IMR-90 (cell line): ENCODE measurements around the gene MARS1. TPM values are rescaled to one million over a fixed set of nuclear protein-coding genes. Genes with fewer than 3 reads are reported as not detected.
A peak's percentile ranks its signal among the peaks of the same experiment; 100 is the strongest.

Experiments
- ATAC-seq: fragments of 200-7000 bp; cut with Tn5 transposase; 2 replicates; pipeline ENCODE4 v1.9.1; 2020; ENCODE audit warnings: low read depth, mild to moderate bottlenecking, moderate library complexity
- BruUV-seq: library from RNA; stranded (reverse); fragments of 400-500 nt; replicated peaks from 2 replicates; lab custom pipeline; 2021; lab: Mats Ljungman, UMichigan
- CTCF ChIA-PET: fragments of 300-600 bp; formaldehyde crosslinking; extraction: SDS; loops from one replicate; lab custom pipeline; 2021; ENCODE audit warnings: antibody characterized with exemption; lab: Yijun Ruan, JAX
- POLR2A ChIA-PET: fragments of 300-600 bp; sonication (Branson Sonifier 250); formaldehyde crosslinking; loops from one replicate; lab custom pipeline; 2022; ENCODE audit warnings: antibody characterized with exemption; ENCODE audit not compliant: unreplicated experiment; lab: Charles Lee
- DNase-seq: peaks from one replicate; pipeline ENCODE4 v3.0.0; 2013
- H2AFZ ChIP-seq: replicated peaks from 2 replicates; pipeline ENCODE3; 2013; ENCODE audit warnings: low read length, mild to moderate bottlenecking; ENCODE audit not compliant: poor library complexity
- H2AK5ac ChIP-seq: 2 replicates; pipeline ENCODE4 v1.6.1; 2013; ENCODE audit warnings: low read depth, low read length, inconsistent platforms
- H2AK9ac ChIP-seq: replicated peaks from 2 replicates; pipeline ENCODE3; 2013; ENCODE audit warnings: mild to moderate bottlenecking, low read depth, low read length, moderate library complexity; ENCODE audit not compliant: poor library complexity
- H2BK120ac ChIP-seq: 2 replicates; pipeline ENCODE4 v1.6.1; 2013; ENCODE audit warnings: low read depth, low read length, inconsistent platforms
- H2BK15ac ChIP-seq: 3 replicates; pipeline ENCODE4 v1.6.1; 2013; ENCODE audit warnings: low read depth, low read length, inconsistent platforms
- H2BK20ac ChIP-seq: 2 replicates; pipeline ENCODE4 v1.6.1; 2013; ENCODE audit warnings: low read depth, mild to moderate bottlenecking, inconsistent platforms, low read length, moderate library complexity
- H2BK5ac ChIP-seq: 2 replicates; pipeline ENCODE4 v1.6.1; 2013; ENCODE audit warnings: mild to moderate bottlenecking, low read depth, low read length, inconsistent platforms; ENCODE audit not compliant: poor library complexity, severe bottlenecking
- H3K14ac ChIP-seq: replicated peaks from 2 replicates; pipeline ENCODE4 v1.6.1; 2013; ENCODE audit warnings: low read depth, low read length, inconsistent platforms
- H3K18ac ChIP-seq: 2 replicates; pipeline ENCODE4 v1.6.1; 2013; ENCODE audit warnings: low read depth, low read length, control low read depth
- H3K23ac ChIP-seq: 2 replicates; pipeline ENCODE4 v1.6.1; 2013; ENCODE audit warnings: low read depth, low read length, inconsistent platforms
- H3K27ac ChIP-seq: 2 replicates; pipeline ENCODE4 v1.5.1; 2013; ENCODE audit warnings: mild to moderate bottlenecking, control low read depth, low read length; ENCODE audit not compliant: insufficient read depth
- H3K27me3 ChIP-seq: 2 replicates; pipeline ENCODE4 v1.6.1; 2013; ENCODE audit warnings: low read length; ENCODE audit not compliant: control insufficient read depth, insufficient read depth
- H3K36me3 ChIP-seq: 2 replicates; pipeline ENCODE4 v1.6.1; 2013; ENCODE audit warnings: low read length, mixed read lengths; ENCODE audit not compliant: control insufficient read depth, insufficient read depth
- H3K4ac ChIP-seq: 2 replicates; pipeline ENCODE4 v1.6.1; 2013; ENCODE audit warnings: low read depth, low read length, inconsistent platforms
- H3K4me1 ChIP-seq: 2 replicates; pipeline ENCODE4 v1.6.1; 2013; ENCODE audit warnings: low read length, mixed read lengths; ENCODE audit not compliant: control insufficient read depth, insufficient read depth
- H3K4me2 ChIP-seq: 2 replicates; pipeline ENCODE4 v1.6.1; 2013; ENCODE audit warnings: low read depth, mild to moderate bottlenecking, control low read depth, low read length, moderate library complexity
- H3K4me3 ChIP-seq: 2 replicates; pipeline ENCODE4 v1.5.1; 2013; ENCODE audit warnings: low read depth, mild to moderate bottlenecking, control low read depth, low read length, moderate library complexity; ENCODE audit not compliant: insufficient read depth
- H3K56ac ChIP-seq: 2 replicates; pipeline ENCODE4 v1.6.1; 2013; ENCODE audit warnings: low read length, inconsistent platforms; ENCODE audit not compliant: insufficient read depth; ENCODE audit errors: extremely low read depth
- H3K79me1 ChIP-seq, 2 experiments: 2 replicates each; pipeline ENCODE4 v1.6.1; 2013; ENCODE audit warnings: low read length in 2 of 2, inconsistent platforms in 1 of 2, low read depth in 1 of 2
- H3K9ac ChIP-seq: 2 replicates; pipeline ENCODE4 v1.6.1; 2013; ENCODE audit warnings: low read depth, low read length, control low read depth
- H3K9me1 ChIP-seq: 2 replicates; pipeline ENCODE4 v1.6.1; 2013; ENCODE audit warnings: low read length, inconsistent platforms; ENCODE audit not compliant: insufficient read depth
- H3K9me3 ChIP-seq: 2 replicates; pipeline ENCODE4 v1.6.1; 2013; ENCODE audit warnings: low read length; ENCODE audit not compliant: control insufficient read depth, insufficient read depth
- H4K20me1 ChIP-seq: 2 replicates; pipeline ENCODE4 v1.6.1; 2013; ENCODE audit warnings: low read length, inconsistent platforms; ENCODE audit not compliant: insufficient read depth
- H4K5ac ChIP-seq: 2 replicates; pipeline ENCODE4 v1.6.1; 2013; ENCODE audit warnings: mild to moderate bottlenecking, low read depth, low read length, control low read depth
- H4K8ac ChIP-seq, 2 experiments: 2 replicates each; pipeline ENCODE4 v1.6.1; 2013; ENCODE audit warnings: low read depth in 2 of 2, low read length in 2 of 2, control low read depth in 1 of 2, inconsistent platforms in 1 of 2
- H4K91ac ChIP-seq: 2 replicates; pipeline ENCODE4 v1.6.1; 2013; ENCODE audit warnings: low read depth, low read length, inconsistent platforms; ENCODE audit not compliant: insufficient read depth
- BHLHE40 ChIP-seq: fragments of 150-350 bp; IDR thresholded peaks from 2 replicates; pipeline ENCODE4 v1.6.1; 2016; ENCODE audit warnings: mild to moderate bottlenecking, low read depth, low read length
- CEBPB ChIP-seq: IDR thresholded peaks from 2 replicates; pipeline ENCODE4 v1.6.1; 2012; ENCODE audit warnings: low read depth, low read length, improper control_type of control experiment
- CTCF ChIP-seq: conservative IDR thresholded peaks from 2 replicates; pipeline ENCODE4 v1.5.1; 2012; ENCODE audit warnings: mild to moderate bottlenecking, low read depth, low read length, improper control_type of control experiment
- ELK1 ChIP-seq: fragments of 150-350 bp; IDR thresholded peaks from 2 replicates; pipeline ENCODE4 v1.6.1; 2016; ENCODE audit warnings: low read depth, mild to moderate bottlenecking, low read length, moderate library complexity, borderline replicate concordance
- FOS ChIP-seq: fragments of 150-350 bp; IDR thresholded peaks from 2 replicates; pipeline ENCODE4 v1.6.1; 2016; ENCODE audit warnings: low read depth, low read length
- MAFK ChIP-seq: IDR thresholded peaks from 2 replicates; pipeline ENCODE4 v1.6.1; 2012; ENCODE audit warnings: low read depth, low read length, improper control_type of control experiment
- MXI1 ChIP-seq: IDR thresholded peaks from 2 replicates; pipeline ENCODE4 v1.6.1; 2012; ENCODE audit warnings: low read depth, mild to moderate bottlenecking, low read length, moderate library complexity, borderline replicate concordance
- POLR2A ChIP-seq: IDR thresholded peaks from 2 replicates; pipeline ENCODE4 v1.6.1; 2012; ENCODE audit warnings: mild to moderate bottlenecking, low read depth, low read length
- RAD21 ChIP-seq: IDR thresholded peaks from 2 replicates; pipeline ENCODE4 v1.6.1; 2012; ENCODE audit warnings: low read length, improper control_type of control experiment
- RFX5 ChIP-seq: IDR thresholded peaks from 2 replicates; pipeline ENCODE4 v1.8.0; 2012; ENCODE audit warnings: low read depth, mild to moderate bottlenecking, low read length, moderate library complexity
- USF2 ChIP-seq: fragments of 150-350 bp; IDR thresholded peaks from 2 replicates; pipeline ENCODE4 v1.6.1; 2017; ENCODE audit warnings: mild to moderate bottlenecking, antibody characterized with exemption, low read length, low read depth
- WGBS, 2 experiments: methylation state at CpG; one replicate each; pipeline versions ENCODE4 v1.1.5 to v1.1.7; 2013; ENCODE audit warnings: missing lambda C conversion rate in 2 of 2; ENCODE audit not compliant: insufficient read length in 1 of 2; ENCODE audit errors: extremely low coverage in 2 of 2; 5-methylcytosine and 5-hydroxymethylcytosine counted together
- dilution Hi-C: fragments of 300-500 bp; cut with HindIII; formaldehyde crosslinking; loops from one replicate; pipeline ENCODE4 v1.14.3; 2018; ENCODE audit warnings: low sequenced_read_pairs; ENCODE audit not compliant: unreplicated experiment
- in situ Hi-C: fragments of 300-500 bp; cut with MboI; formaldehyde crosslinking; loops from 3 replicates; pipeline ENCODE4 v1.14.3; 2019; ENCODE audit warnings: low sequenced_read_pairs, inconsistent platforms, mixed read lengths
- intact Hi-C: fragments of 100-400 bp; cut with micrococcal nuclease; formaldehyde crosslinking; loops from 2 replicates; pipeline ENCODE4 v1.10.0; 2022
- polyA plus RNA-seq, 3 experiments: library from polyadenylated mRNA; depleted of rRNA; stranded (reverse); fragments of >200 nt; gene quantifications; 2 replicates each; pipeline ENCODE4 v1.2.3, GENCODE V29; 2012; ENCODE audit warnings: low replicate concordance in 1 of 3
- total RNA-seq: library from RNA; depleted of rRNA; stranded (reverse); fragments of >200 nt; gene quantifications from 2 replicates; pipeline ENCODE4 v1.2.3, GENCODE V29; 2012

Gene MARS1
- total and polyA plus RNA-seq, 2 of the 4 experiments (the other 2 are of a cell fraction) = 156 to 164 TPM

GRCh38 chr12:57441846-57442427 lies 45.9 kb upstream of the MARS1 start:
- dilution Hi-C loops = no loop called here

More at GRCh38 chr12:57441846-57442427, 45.9 kb upstream of the MARS1 start:
- Histone ChIP-seq H3K36me3 (no peaks in the 10 kb centered on the region), H3K27ac (no peak overlapping the region), H2AK9ac (no peak overlapping the region), H4K20me1 (no peaks in the 10 kb centered on the region), H3K4me2 (no peak overlapping the region), H3K9me1 (no peaks in the 10 kb centered on the region), H3K9me3 (no peaks in the 10 kb centered on the region), H3K23ac (no peak overlapping the region), H3K4me3 (no peak overlapping the region), H2AK5ac (no peak overlapping the region), H3K4me1 (no peaks in the 10 kb centered on the region), H2AFZ (no peak overlapping the region), H3K56ac (no peak overlapping the region), H3K27me3 (no peaks in the 10 kb centered on the region), H4K91ac (no peak overlapping the region), H4K5ac (no peak overlapping the region), H3K14ac (no peak overlapping the region), H4K8ac (no peak overlapping the region), H2BK20ac (no peak overlapping the region), H3K4ac (no peak overlapping the region), H2BK15ac (no peak overlapping the region), H2BK5ac (no peak overlapping the region), H2BK120ac (no peak overlapping the region), H3K9ac (no peak overlapping the region), H3K18ac (peak overlapping the region; percentile 85), H3K79me1 (no peaks in the 10 kb centered on the region)
- ATAC-seq (no peak), DNase-seq (peak; percentile 29)
- intact Hi-C loops (no loop called here), in situ Hi-C loops (no loop called here)
- POLR2A ChIA-PET = no interaction called here
- no CpG with 5 or more reads among the region's 1 CpG for WGBS, 2 experiments
- BruUV-seq = no TSS peak
- TF ChIP-seq MAFK (no peak), MXI1 (no peak), USF2 (no peak), RFX5 (no peak), CEBPB (no peak), BHLHE40 (no peak), ELK1 (no peak), CTCF (no peak), RAD21 (no peak), POLR2A (no peak), FOS (no peak)
- CTCF ChIA-PET = interaction anchor here (0.6 kb wide), 1 partner anchor 14 kb away, joined by 3 read pairs; the partner anchor contains the start of gene INHBE
